GM21423 (cell line): Measurements from ENCODE around the gene RANBP9.

Experiments
- ATAC-seq: cut with Tn5 transposase; IDR thresholded peaks from one replicate; pipeline ENCODE4 v1.9.1; 2021; ENCODE audit warnings: mild to moderate bottlenecking, moderate library complexity; ENCODE audit not compliant: unreplicated experiment

The RANBP9 gene

GRCh38 chr6:13605634-13606033 lies 106.0 kb downstream of the RANBP9 start:
- ATAC-seq = no peak

GRCh38 chr6:13604546-13605416 lies 106.9 kb downstream of the RANBP9 start:
- no peak for ATAC-seq

GRCh38 chr6:13604135-13604534 lies 107.5 kb downstream of the RANBP9 start:
- ATAC-seq = no peak

GRCh38 chr6:13600036-13600435 lies 111.6 kb downstream of the RANBP9 start:
- no peak for ATAC-seq

DNA sequence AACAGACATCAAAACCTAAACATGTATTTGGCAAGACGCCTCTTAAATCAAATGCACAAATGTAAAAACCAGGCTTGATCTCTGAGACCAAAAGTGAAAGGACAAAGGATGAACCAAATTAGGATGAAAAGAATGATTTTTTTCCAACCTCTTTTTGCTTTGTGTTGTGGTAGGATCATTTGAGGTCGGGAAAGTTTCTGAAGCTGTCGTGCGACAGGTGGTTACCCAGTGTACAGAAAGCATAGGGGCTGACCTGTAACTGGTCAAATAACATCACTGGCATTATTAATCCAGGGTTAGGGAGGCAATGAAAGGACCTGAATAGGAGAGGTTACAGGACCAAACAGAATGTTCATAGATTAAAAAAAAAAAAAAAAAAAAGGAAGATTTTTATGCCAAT lies 114.6 kb downstream of the RANBP9 start:
- ATAC-seq = no peak

DNA sequence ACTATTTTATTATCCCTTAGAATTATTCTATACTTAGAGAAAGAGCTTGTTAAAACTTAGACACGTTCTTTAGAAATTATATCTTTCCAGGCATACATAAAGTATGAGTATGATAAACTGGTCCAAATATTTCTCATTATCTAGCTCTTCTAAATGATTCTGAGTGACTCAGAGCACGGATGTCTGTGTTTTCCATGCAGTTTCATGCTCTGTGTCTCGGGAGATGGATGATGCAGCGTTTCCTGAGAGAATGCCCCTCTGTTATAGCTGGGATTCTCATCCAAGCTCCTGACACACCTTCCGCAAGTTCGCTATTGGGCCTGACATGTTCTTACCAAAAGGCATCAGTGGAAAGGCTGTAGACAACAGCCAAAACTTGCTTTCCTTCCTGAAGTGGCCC lies 117.9 kb downstream of the RANBP9 start:
- ATAC-seq = no peak

- no peak for ATAC-seq
Observed at GRCh38 chr6:13593103-13593502, 118.5 kb downstream of the RANBP9 start.

DNA sequence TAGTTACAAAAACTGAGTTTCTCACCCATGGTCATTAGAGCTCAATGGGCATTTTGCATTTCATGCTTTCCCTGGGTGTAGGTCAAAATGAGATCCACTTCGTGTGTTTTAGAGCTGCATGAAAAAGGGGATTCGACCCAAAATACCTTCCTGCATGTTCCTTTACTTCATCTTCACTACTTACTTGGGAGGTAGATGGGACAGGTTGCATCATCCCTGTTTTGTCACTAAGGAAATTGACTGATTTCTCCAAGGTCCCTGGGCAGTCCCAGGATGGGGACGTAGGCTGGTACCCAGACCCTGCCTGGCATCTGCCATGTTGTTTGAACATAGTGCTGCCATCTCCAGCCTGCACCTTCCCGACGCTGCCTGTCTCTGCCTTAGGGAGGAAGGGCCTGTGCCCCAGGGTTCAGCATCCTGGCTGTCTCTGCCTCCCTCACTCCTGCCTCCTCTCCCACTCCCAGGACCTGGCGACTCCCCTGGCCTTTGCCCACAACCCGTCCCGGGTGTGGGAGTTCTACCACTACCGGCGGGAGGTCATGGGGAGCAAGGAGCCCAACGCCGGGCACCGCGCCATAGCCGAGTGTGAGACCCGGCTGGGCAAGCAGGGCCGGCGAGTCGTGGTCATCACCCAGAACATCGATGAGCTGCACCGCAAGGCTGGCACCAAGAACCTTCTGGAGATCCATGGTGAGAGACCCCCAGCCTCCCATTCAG lies 120.3 kb downstream of the RANBP9 start:
- ATAC-seq = no peak

GRCh38 chr6:13590574-13591153 lies 121.0 kb downstream of the RANBP9 start:
- no peak for ATAC-seq

GRCh38 chr6:13589801-13590200 lies 121.8 kb downstream of the RANBP9 start:
- no peak for ATAC-seq

- ATAC-seq = no peak
Observed at GRCh38 chr6:13586603-13587542, 124.8 kb downstream of the RANBP9 start.

- no peak for ATAC-seq
Observed at GRCh38 chr6:13581700-13582229, 129.9 kb downstream of the RANBP9 start.

DNA sequence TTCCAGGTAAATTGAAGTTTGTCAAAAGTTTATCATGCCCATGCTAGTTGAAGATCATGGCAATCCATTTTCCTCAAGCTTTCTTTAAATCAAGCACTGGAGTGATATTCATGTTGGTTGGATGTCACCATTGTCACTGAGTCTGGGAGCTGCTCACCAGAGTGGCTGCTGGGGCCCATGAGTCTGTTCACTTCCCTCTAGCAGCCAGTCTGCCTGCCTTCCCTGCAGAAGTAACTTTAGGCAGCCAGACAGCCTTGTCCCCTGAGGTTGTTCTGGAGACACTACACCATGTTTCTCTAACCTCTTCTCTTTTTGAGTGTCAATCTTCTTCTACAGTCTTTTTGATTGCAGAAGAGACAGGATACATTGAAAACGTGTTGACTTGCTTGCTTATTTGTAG lies 131.7 kb downstream of the RANBP9 start:
- ATAC-seq = no peak

DNA sequence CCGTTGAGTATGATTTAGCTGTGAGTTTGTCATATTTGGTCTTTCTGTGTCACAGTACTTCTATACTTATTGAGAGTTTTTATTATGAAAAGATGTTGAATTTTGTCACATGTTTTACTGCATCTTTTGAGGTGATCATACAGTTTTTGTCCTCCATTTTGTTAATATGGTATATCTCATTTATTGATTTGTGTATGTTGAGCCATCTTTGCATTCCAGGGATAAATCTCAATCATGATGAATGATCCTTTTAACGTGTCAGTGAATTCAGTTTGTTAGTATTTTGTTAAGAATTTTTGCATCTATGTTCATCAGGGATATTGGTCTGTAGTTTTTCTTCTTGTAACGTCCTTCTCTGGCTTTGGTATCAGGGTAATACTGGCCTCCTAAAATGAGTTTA lies 133.7 kb downstream of the RANBP9 start:
- no peak for ATAC-seq

DNA sequence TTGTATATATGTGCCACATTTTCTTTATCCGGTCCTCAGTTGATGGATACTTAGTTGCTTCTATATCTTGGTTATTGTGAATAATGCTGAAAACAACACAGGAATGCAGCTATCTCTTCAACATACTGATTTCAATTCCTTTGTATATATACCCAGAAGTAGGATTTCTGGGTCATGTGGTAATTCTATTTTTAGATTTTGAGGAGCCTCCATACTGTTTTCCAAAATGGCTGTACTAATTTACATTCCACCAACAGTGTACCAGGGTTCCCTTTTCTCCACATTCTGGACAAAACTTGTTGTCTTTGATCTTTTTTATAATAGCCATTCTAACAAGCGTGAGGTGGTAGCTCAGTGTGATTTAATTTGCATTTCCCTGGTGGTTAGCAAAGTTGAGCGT lies 135.6 kb downstream of the RANBP9 start:
- ATAC-seq = no peak

GRCh38 chr6:13575377-13575775 lies 136.3 kb downstream of the RANBP9 start:
- ATAC-seq = no peak

DNA sequence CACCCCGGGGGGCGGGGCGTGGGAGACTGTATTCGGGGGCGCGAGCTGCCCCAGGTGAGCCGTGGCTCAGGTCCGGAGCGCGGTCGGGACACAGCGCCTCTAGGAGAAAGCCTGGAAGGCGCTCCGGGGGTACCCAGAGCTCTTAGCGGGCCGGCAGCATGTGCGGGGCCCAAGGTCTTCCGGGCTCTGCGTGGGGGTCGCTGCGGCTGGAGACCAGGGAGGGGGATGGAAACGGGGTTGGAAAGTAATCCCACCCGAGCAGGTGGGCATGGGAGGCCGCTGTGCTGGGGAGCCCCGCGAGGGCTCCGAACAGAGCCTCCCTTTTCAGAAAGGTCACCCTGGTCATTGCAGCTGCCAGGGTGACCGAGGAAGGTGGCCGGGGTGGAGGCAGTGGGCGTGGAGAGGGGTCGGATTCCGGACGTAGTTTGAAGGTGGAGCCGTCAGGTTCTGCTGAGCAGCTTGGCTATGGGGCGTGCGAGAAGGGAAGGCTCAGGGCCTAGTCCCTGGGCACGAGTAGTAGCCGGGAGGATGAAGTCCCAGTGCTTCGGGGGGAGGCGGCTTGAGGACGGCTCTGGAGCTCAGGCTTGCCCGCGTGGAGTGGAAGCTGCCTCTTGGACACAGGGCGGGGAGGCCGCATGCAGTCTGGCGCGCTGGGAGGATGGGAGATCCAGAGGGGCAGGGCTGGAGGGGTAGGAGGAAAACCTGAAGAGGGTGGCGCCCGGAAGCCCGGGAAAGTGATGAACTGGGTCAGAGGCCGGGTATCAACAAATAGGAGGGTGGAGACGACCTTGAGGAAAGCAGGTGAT lies 136.9 kb downstream of the RANBP9 start, which contains the start of gene SIRT5:
Gene SIRT5, plus strand, starts transcription at position 31 of the 806 bp plus-strand sequence. CDS start 9,510 bp downstream, outside the sequence.
- ATAC-seq = peak; percentile 57

- peak; percentile 70 for ATAC-seq
Observed at GRCh38 chr6:13574149-13574570, 137.5 kb downstream of the RANBP9 start.

GRCh38 chr6:13573669-13574110 lies 137.9 kb downstream of the RANBP9 start:
- ATAC-seq = no peak
